ENCODE measurements around the gene SERHL2.
A peak's percentile ranks its signal among the peaks of the same experiment; 100 is the strongest.

The SERHL2 gene

DNA sequence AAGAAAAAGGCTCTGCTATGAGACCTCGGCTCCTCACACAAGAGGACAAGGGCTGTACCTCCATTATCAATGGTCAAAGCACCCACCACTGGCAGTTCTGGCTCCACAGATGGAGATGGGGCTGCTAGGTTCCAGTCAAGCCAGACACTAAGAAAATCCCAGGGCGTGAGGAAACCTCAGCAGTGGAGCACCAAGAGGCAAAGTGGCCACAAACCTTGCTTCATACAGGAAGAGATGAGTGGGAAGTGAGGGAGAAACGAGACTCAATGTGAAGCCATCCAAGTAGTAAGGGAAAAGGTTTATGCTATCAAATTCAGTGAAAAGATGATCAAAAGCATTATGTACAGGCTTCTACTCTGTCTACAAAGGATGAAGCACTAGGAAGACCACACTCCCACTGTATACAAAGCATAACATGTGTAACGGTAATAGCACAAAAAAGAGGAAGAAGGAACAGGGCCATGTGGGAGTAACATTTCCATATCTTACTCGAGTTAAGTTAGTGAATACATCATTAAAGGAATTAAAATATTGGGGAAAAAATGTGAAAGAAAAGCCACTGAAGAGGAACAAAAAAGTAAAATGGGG is 33.9 kb downstream of the SERHL2 start:
- Histone ChIP-seq H3K27me3 (ENCODE audit: control insufficient read depth in 1 of 2, insufficient read depth in 1 of 2, low read length in 2 of 2) (no peaks in the 10 kb centered on the region), H2BK15ac (ENCODE audit: low read depth, poor library complexity, severe bottlenecking) (no peak overlapping the region), H2AK5ac (ENCODE audit: low read length, severe bottlenecking) (no peak overlapping the region), H2BK120ac (ENCODE audit: low read depth, low read length) (no peak overlapping the region), H3K18ac (ENCODE audit: low read depth in 1 of 2, low read length in 2 of 2) (no peak overlapping the region), H3K4ac (ENCODE audit: low read depth in 1 of 2, low read length in 2 of 2) (no peak overlapping the region), H4K91ac (ENCODE audit: low read length) (no peak overlapping the region), H3K4me2 (ENCODE audit: low read length, poor library complexity, severe bottlenecking) (no peak overlapping the region), H2AFZ (ENCODE audit: low read depth, low read length) (no peak overlapping the region), H3K23ac (ENCODE audit: low read length in 2 of 2) (no peak overlapping the region), H3K27ac (ENCODE audit: low read length, poor library complexity, severe bottlenecking) (no peak overlapping the region), H3K14ac (ENCODE audit: low read length in 2 of 2) (no peak overlapping the region), H3K9me3 (ENCODE audit: control insufficient read depth, low read length) (no peaks in the 10 kb centered on the region), H3K9ac (ENCODE audit: low read length) (no peak overlapping the region), H3K79me1 (replicated peaks; ENCODE audit: low read length, poor library complexity, severe bottlenecking) (peaks cover 43% of the 10 kb centered on the region), H4K8ac (ENCODE audit: low read length) (no peak overlapping the region), H2BK5ac (ENCODE audit: low read depth, low read length, poor library complexity, severe bottlenecking) (no peak overlapping the region), H2BK12ac (ENCODE audit: low read length in 2 of 2) (no peak overlapping the region), H3K4me1 (ENCODE audit: control insufficient read depth, insufficient read depth, low read depth, low read length) (no peaks in the 10 kb centered on the region), H3K36me3 (ENCODE audit: control insufficient read depth in 1 of 2, insufficient read depth in 2 of 2, low read depth in 1 of 2, low read length in 2 of 2) (peaks cover 73 to 91% of the 10 kb centered on the region in 2 experiments), H3K4me3 (ENCODE audit: insufficient read depth in 1 of 2, low read depth in 1 of 2, low read length in 2 of 2) (no peak overlapping the region)
- DNase-seq: no peak
- 97% methylated on average over 5 of the region's 5 CpGs for WGBS

DNA sequence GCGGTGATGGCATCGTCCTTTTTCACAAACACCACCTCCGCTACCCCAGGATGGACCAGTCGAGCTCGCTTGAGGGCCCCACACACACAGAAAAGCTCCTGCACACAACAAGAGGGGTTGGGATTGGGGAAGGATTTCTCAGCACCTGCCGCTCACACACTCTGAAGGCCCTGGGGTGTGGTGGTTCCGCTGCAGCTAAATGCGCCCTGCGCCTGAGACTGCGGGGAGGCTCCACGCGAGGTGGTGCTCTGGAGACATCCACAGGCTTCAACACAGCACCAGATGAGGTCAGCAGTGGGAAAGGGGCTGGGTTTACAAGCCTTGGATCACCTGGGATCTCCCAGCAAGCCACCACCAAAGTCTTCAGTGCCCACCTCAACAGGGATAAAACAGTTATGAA is 38.2 kb downstream of the SERHL2 start:
- H3K4me3 ChIP-seq (ENCODE audit: insufficient read depth in 1 of 2, low read depth in 1 of 2, low read length in 2 of 2): no peak overlapping the region
- no peak overlapping the region for H3K4me2 ChIP-seq (ENCODE audit: low read length, poor library complexity, severe bottlenecking)
- no peak overlapping the region for H4K91ac ChIP-seq (ENCODE audit: low read length)

DNA sequence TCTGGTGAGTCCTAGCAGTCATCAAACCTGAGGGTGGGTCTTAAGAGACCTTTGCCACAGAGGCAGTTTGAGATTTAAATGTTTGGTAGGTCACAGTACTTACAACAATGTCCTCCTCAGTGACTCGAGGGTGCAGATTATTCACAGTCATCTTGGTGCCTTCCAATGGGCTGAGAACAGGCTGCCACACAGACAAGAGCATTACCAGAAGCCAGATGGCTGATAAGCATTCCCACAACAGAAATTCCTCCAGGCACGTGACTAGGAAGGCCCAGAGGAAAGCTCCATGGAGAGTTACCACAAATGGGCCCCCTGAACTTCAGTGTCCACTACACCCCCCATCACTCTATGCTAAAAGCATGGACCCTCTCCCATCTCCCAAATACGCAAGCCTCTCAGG is 41.7 kb downstream of the SERHL2 start:
- WGBS: 72% methylated on average over 3 of the region's 3 CpGs

More for the DNA sequence above, 38.2 kb downstream of the SERHL2 start:
- Histone ChIP-seq H3K27me3 (ENCODE audit: control insufficient read depth in 1 of 2, insufficient read depth in 1 of 2, low read length in 2 of 2) (no peaks in the 10 kb centered on the region), H3K79me1 (replicated peaks; ENCODE audit: low read length, poor library complexity, severe bottlenecking) (peaks cover 33% of the 10 kb centered on the region), H3K23ac (ENCODE audit: low read length in 2 of 2) (no peak overlapping the region), H3K9ac (ENCODE audit: low read length) (no peak overlapping the region), H3K36me3 (ENCODE audit: control insufficient read depth in 1 of 2, insufficient read depth in 2 of 2, low read depth in 1 of 2, low read length in 2 of 2) (peaks cover 65 to 92% of the 10 kb centered on the region in 2 experiments), H2BK12ac (ENCODE audit: low read length in 2 of 2) (no peak overlapping the region), H2AFZ (ENCODE audit: low read depth, low read length) (no peak overlapping the region), H2BK5ac (ENCODE audit: low read depth, low read length, poor library complexity, severe bottlenecking) (no peak overlapping the region), H2BK120ac (ENCODE audit: low read depth, low read length) (no peak overlapping the region), H3K27ac (ENCODE audit: low read length, poor library complexity, severe bottlenecking) (no peak overlapping the region), H4K8ac (ENCODE audit: low read length) (no peak overlapping the region), H3K18ac (ENCODE audit: low read depth in 1 of 2, low read length in 2 of 2) (no peak overlapping the region), H3K9me3 (ENCODE audit: control insufficient read depth, low read length) (no peaks in the 10 kb centered on the region), H3K4ac (ENCODE audit: low read depth in 1 of 2, low read length in 2 of 2) (no peak overlapping the region), H3K14ac (ENCODE audit: low read length in 2 of 2) (no peak overlapping the region), H3K4me1 (ENCODE audit: control insufficient read depth, insufficient read depth, low read depth, low read length) (peaks cover under 1% of the 10 kb centered on the region), H2BK15ac (ENCODE audit: low read depth, poor library complexity, severe bottlenecking) (no peak overlapping the region), H2AK5ac (ENCODE audit: low read length, severe bottlenecking) (no peak overlapping the region)
- 94% methylated on average over 12 of the region's 12 CpGs for WGBS
- DNase-seq: no peak

DNA sequence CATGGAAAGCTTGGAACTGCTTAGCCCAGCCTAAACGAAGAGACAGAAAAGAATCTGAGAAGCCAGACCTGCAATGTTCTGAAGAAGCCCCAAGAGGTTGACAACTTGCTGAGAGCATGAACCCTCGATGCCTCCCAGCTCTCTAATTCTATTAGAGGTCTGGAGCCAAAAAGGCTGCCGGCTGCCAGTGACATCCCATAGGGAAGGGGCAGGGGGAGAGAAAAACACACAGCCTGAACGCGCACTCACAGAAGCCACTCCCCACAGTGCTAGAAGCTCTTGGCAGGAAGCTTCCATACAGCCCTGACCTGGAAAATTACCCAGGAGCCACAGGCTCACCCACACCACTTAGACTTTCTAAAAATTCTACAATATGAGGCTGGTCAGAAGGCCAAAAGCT is 42.6 kb downstream of the SERHL2 start:
- Histone ChIP-seq H3K4me1 (ENCODE audit: control insufficient read depth, insufficient read depth, low read depth, low read length) (peaks cover 16% of the 10 kb centered on the region), H3K9me3 (ENCODE audit: control insufficient read depth, low read length) (no peaks in the 10 kb centered on the region), H3K79me1 (replicated peaks; ENCODE audit: low read length, poor library complexity, severe bottlenecking) (peaks cover 29% of the 10 kb centered on the region), H3K27me3 (ENCODE audit: control insufficient read depth in 1 of 2, insufficient read depth in 1 of 2, low read length in 2 of 2) (no peaks in the 10 kb centered on the region), H2BK120ac (ENCODE audit: low read depth, low read length) (no peak overlapping the region), H3K9ac (ENCODE audit: low read length) (peak overlapping the region; percentile 30), H3K36me3 (ENCODE audit: control insufficient read depth in 1 of 2, insufficient read depth in 2 of 2, low read depth in 1 of 2, low read length in 2 of 2) (peaks cover 70 to 87% of the 10 kb centered on the region in 2 experiments), H2AFZ (ENCODE audit: low read depth, low read length) (no peak overlapping the region), H3K27ac (ENCODE audit: low read length, poor library complexity, severe bottlenecking) (no peak overlapping the region), H2BK12ac (ENCODE audit: low read length in 2 of 2) (no peak overlapping the region), H3K4me2 (ENCODE audit: low read length, poor library complexity, severe bottlenecking) (no peak overlapping the region), H4K8ac (ENCODE audit: low read length) (no peak overlapping the region), H4K91ac (ENCODE audit: low read length) (no peak overlapping the region), H2BK5ac (ENCODE audit: low read depth, low read length, poor library complexity, severe bottlenecking) (no peak overlapping the region), H3K4ac (ENCODE audit: low read depth in 1 of 2, low read length in 2 of 2) (no peak overlapping the region), H3K23ac (ENCODE audit: low read length in 2 of 2) (no peak overlapping the region), H2BK15ac (ENCODE audit: low read depth, poor library complexity, severe bottlenecking) (no peak overlapping the region), H3K14ac (ENCODE audit: low read length in 2 of 2) (no peak overlapping the region), H3K4me3 (ENCODE audit: insufficient read depth in 1 of 2, low read depth in 1 of 2, low read length in 2 of 2) (no peak overlapping the region), H3K18ac (ENCODE audit: low read depth in 1 of 2, low read length in 2 of 2) (no peak overlapping the region), H2AK5ac (ENCODE audit: low read length, severe bottlenecking) (no peak overlapping the region)
- WGBS: 74% methylated on average over 3 of the region's 5 CpGs
- DNase-seq: peak; percentile 42

More for the DNA sequence above, 41.7 kb downstream of the SERHL2 start:
- peak; percentile 85 for DNase-seq
- Histone ChIP-seq H3K23ac (ENCODE audit: low read length in 2 of 2) (no peak overlapping the region), H3K9ac (ENCODE audit: low read length) (no peak overlapping the region), H2BK12ac (ENCODE audit: low read length in 2 of 2) (no peak overlapping the region), H3K14ac (ENCODE audit: low read length in 2 of 2) (no peak overlapping the region), H3K27me3 (ENCODE audit: control insufficient read depth in 1 of 2, insufficient read depth in 1 of 2, low read length in 2 of 2) (no peaks in the 10 kb centered on the region), H3K18ac (ENCODE audit: low read depth in 1 of 2, low read length in 2 of 2) (no peak overlapping the region), H2AK5ac (ENCODE audit: low read length, severe bottlenecking) (no peak overlapping the region), H3K79me1 (replicated peaks; ENCODE audit: low read length, poor library complexity, severe bottlenecking) (peaks cover 26% of the 10 kb centered on the region), H3K4me1 (ENCODE audit: control insufficient read depth, insufficient read depth, low read depth, low read length) (peaks cover 16% of the 10 kb centered on the region), H3K36me3 (ENCODE audit: control insufficient read depth in 1 of 2, insufficient read depth in 2 of 2, low read depth in 1 of 2, low read length in 2 of 2) (peaks cover 66 to 90% of the 10 kb centered on the region in 2 experiments), H2AFZ (ENCODE audit: low read depth, low read length) (no peak overlapping the region), H3K27ac (ENCODE audit: low read length, poor library complexity, severe bottlenecking) (no peak overlapping the region), H2BK15ac (ENCODE audit: low read depth, poor library complexity, severe bottlenecking) (no peak overlapping the region), H4K8ac (ENCODE audit: low read length) (no peak overlapping the region), H4K91ac (ENCODE audit: low read length) (no peak overlapping the region), H3K4ac (ENCODE audit: low read depth in 1 of 2, low read length in 2 of 2) (no peak overlapping the region), H3K4me3 (ENCODE audit: insufficient read depth in 1 of 2, low read depth in 1 of 2, low read length in 2 of 2) (no peak overlapping the region), H2BK5ac (ENCODE audit: low read depth, low read length, poor library complexity, severe bottlenecking) (no peak overlapping the region), H3K9me3 (ENCODE audit: control insufficient read depth, low read length) (no peaks in the 10 kb centered on the region), H3K4me2 (ENCODE audit: low read length, poor library complexity, severe bottlenecking) (no peak overlapping the region), H2BK120ac (ENCODE audit: low read depth, low read length) (no peak overlapping the region)

Data from mesenchymal stem cell (in vitro differentiated cells and primary cell).